Measurements from ENCODE around the gene QSOX1.

Gene QSOX1

DNA sequence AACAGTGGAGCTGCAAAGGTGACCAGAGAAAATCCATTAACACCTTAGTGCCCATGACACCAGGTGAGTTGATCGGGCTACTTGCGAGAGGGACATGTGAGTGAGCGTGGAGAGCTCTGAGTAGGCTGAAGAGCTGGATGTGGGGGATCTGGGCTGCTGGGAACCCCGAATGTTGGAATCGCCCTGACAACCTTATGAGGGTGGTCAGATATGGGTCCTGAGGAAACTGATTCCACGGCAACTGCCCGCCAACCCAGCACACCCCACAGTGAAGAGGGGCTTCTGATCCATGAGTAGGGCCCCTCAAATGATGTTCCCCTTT, 705 bp upstream of the QSOX1 start:
- H3K27ac ChIP-seq (ENCODE audit: low read depth, low read length), result peak overlapping the region; percentile 88
- no peaks in the 10 kb centered on the region for H3K36me3 ChIP-seq (ENCODE audit: control insufficient read depth, insufficient read depth, low read length)
- peak overlapping the region; percentile 89 for H3K9ac ChIP-seq (ENCODE audit: low read length)
- peak overlapping the region; percentile 94 for H3K4me3 ChIP-seq (ENCODE audit: low read length)
- H3K4me1 ChIP-seq (ENCODE audit: control insufficient read depth, insufficient read depth, low read length), result peaks cover 3% of the 10 kb centered on the region
- no peaks in the 10 kb centered on the region for H3K27me3 ChIP-seq (ENCODE audit: control insufficient read depth, insufficient read depth, low read length)

DNA sequence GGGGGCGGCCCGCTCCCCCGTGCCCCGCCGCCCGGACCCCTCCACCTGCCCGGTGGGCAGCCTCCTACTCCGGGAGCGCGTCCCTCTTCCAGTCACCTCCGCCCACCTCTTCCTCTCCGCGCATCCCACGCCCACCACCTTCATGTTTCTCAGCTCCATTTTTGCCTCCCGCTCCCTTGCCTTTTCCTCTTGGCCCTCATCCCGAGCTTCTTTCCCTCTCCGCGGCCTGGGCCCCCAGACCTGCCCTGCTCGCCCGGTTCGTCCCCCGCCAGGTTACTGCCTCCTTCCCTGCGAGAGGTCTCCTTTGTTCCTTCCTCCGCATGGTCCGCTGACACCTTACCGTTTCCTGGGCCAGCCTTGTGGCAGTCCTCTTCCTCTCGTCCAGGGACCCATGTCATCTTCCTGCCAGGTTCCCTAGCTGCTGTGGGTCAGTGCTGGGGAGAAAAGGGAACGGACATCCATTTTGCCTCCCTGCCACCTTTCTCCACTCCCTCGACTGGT, 563 bp downstream of the QSOX1 start:
- peaks cover 3% of the 10 kb centered on the region for H3K4me1 ChIP-seq (ENCODE audit: control insufficient read depth, insufficient read depth, low read length)
- no peaks in the 10 kb centered on the region for H3K36me3 ChIP-seq (ENCODE audit: control insufficient read depth, insufficient read depth, low read length)
- peak overlapping the region; percentile 36 for H3K9ac ChIP-seq (ENCODE audit: low read length)
- peak overlapping the region; percentile 75 for H3K4me3 ChIP-seq (ENCODE audit: low read length)
- H3K27ac ChIP-seq (ENCODE audit: low read depth, low read length), result peak overlapping the region; percentile 77
- H3K27me3 ChIP-seq (ENCODE audit: control insufficient read depth, insufficient read depth, low read length), result no peaks in the 10 kb centered on the region

DNA sequence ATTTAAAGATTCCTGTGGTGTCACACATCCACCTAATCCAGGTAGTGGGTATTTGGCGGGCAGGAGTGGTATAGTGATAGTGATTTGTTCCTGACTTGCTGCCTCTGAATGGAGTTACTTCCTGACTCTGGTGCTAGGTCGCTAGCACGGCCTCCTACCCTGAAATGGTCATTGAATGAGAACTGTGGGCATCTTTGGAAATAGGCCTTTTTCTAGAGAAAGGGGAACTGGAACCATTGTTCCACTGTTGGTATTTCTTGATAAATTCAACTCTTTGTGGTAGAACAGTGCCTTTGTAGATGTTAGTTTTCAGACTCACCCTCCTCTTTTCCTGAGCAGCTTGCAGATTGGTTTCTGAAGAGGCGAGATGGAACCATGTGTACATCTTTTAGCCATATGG, 1.5 kb downstream of the QSOX1 start:
- Histone ChIP-seq H3K4me1 (ENCODE audit: control insufficient read depth, insufficient read depth, low read length) (peaks cover 3% of the 10 kb centered on the region), H3K27ac (ENCODE audit: low read depth, low read length) (no peak overlapping the region), H3K27me3 (ENCODE audit: control insufficient read depth, insufficient read depth, low read length) (no peaks in the 10 kb centered on the region), H3K36me3 (ENCODE audit: control insufficient read depth, insufficient read depth, low read length) (no peaks in the 10 kb centered on the region), H3K9ac (ENCODE audit: low read length) (no peak overlapping the region), H3K4me3 (ENCODE audit: low read length) (peak overlapping the region; percentile 10)

DNA sequence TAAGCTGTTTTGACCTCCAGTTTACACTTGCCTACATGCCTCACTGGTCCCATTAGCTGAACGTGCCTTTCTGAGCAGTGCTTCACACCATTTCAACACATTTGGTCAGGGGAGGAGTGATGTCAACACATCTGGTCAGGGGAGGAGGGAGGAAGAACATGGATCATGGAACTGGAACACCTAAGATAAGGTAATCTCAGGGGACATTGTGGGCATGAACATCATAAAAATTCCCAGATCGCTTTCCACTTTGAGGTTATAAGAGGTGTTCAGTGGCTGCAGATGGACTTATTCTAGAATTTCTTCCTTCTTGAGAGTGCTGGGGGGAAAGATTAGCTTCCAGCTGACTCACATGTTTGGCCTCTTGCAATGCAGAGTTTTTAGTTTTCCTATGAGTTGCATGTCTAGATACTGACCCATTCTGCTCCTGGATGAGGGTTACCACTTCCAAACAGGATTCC, 2.0 kb downstream of the QSOX1 start:
- Histone ChIP-seq H3K36me3 (ENCODE audit: control insufficient read depth, insufficient read depth, low read length) (no peaks in the 10 kb centered on the region), H3K4me3 (ENCODE audit: low read length) (no peak overlapping the region), H3K27ac (ENCODE audit: low read depth, low read length) (no peak overlapping the region), H3K4me1 (ENCODE audit: control insufficient read depth, insufficient read depth, low read length) (peaks cover 3% of the 10 kb centered on the region), H3K9ac (ENCODE audit: low read length) (no peak overlapping the region), H3K27me3 (ENCODE audit: control insufficient read depth, insufficient read depth, low read length) (no peaks in the 10 kb centered on the region)

DNA sequence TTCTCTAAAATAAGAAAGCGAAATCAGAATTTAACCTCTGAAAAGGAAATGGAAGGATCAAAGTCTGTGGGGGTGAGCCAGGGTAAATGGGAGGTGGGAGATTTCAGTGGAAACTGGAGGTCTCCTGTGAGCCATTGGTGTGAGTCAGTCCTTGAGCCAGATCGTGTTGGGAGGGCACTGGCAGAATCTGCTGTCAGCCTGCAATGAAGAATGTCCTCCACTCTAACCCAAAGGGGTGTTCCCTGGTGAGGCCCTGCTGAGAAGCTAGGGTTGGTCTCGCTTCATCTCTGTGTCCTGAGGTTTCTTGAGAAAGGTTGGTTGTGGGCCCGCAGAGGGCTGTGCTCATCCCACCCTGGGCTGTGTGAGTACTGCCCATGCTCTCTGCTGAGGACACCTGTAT, 2.4 kb downstream of the QSOX1 start:
- Histone ChIP-seq H3K9ac (ENCODE audit: low read length) (no peak overlapping the region), H3K27me3 (ENCODE audit: control insufficient read depth, insufficient read depth, low read length) (no peaks in the 10 kb centered on the region), H3K4me3 (ENCODE audit: low read length) (peak overlapping the region; percentile 30), H3K4me1 (ENCODE audit: control insufficient read depth, insufficient read depth, low read length) (peaks cover 3% of the 10 kb centered on the region), H3K36me3 (ENCODE audit: control insufficient read depth, insufficient read depth, low read length) (no peaks in the 10 kb centered on the region), H3K27ac (ENCODE audit: low read depth, low read length) (no peak overlapping the region)

DNA sequence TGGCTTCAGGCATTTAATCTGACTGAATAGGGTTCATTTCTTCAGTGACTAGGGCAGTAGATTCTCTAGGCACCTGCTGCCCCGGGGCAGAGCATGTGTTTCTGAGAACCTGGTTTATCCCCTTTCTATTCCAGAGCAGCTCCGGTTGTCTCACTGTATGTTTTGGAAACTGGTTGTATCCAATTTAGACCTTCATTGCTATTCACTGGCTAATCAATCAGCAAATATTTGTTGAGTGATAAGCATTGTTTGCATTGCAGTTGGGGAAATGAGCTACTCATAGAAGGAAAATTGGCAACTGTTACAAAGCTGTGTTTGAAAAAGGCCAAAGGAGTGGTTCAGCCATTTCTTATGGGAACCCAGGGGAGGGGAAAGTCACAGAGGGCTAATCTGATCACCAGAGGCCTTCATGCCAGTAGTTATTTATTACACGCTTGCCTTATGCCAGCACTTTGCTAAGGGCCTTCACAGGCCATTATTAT, 2.9 kb downstream of the QSOX1 start:
- Histone ChIP-seq H3K27me3 (ENCODE audit: control insufficient read depth, insufficient read depth, low read length) (no peaks in the 10 kb centered on the region), H3K27ac (ENCODE audit: low read depth, low read length) (no peak overlapping the region), H3K9ac (ENCODE audit: low read length) (no peak overlapping the region), H3K4me1 (ENCODE audit: control insufficient read depth, insufficient read depth, low read length) (peaks cover 3% of the 10 kb centered on the region), H3K4me3 (ENCODE audit: low read length) (peak overlapping the region; percentile 30), H3K36me3 (ENCODE audit: control insufficient read depth, insufficient read depth, low read length) (no peaks in the 10 kb centered on the region)

DNA sequence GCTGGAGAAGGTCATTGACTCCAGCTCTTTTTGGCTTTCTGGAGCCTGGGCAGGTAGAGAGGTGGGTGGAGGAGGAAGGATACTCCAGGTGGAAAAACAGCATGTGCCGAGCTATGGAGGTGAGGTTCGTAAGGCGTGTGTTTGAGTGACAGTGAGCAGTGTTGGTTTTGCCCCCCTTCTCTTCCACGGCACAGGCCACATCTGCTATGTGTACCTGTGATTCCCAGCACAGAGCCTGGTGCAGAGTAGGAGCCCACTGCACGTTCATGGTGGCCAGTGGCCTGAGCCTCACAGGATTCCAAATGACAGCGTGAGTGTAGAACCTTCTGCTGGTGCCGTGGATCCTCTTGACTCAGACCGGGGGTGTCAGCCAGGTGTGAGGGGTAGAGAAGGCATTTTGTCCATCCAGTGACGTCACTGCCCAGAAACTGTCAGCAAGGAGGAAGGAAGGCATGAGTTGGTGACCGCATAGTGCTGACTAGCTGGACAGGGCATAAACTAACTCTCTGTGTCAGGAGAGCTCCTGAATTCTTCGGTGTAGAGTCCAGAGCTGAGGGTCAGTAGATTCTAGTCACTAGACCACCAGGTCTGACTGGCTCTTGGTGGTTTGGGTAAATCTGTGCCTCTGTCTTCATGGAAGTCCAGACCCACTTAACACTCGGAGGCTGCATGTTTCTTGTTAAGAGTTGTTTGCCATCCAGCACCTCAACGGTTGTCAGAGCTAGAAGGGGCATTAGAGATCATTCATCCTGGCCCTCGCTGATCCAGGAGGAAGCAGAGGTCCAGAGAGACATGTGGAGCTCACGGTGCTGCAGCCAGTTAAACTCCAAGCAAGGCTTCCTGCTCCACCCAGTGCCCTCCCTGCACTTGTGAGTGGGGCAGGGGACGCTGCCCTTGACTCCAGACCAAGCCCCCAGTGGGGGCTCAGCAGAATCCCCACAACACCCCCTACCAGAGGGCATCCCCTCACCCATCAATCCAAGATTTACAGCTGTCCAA, 3.8 kb downstream of the QSOX1 start:
- Histone ChIP-seq H3K27ac (ENCODE audit: low read depth, low read length) (no peak overlapping the region), H3K4me3 (ENCODE audit: low read length) (no peak overlapping the region), H3K9ac (ENCODE audit: low read length) (no peak overlapping the region), H3K27me3 (ENCODE audit: control insufficient read depth, insufficient read depth, low read length) (no peaks in the 10 kb centered on the region), H3K36me3 (ENCODE audit: control insufficient read depth, insufficient read depth, low read length) (no peaks in the 10 kb centered on the region), H3K4me1 (ENCODE audit: control insufficient read depth, insufficient read depth, low read length) (peaks cover 3% of the 10 kb centered on the region)

DNA sequence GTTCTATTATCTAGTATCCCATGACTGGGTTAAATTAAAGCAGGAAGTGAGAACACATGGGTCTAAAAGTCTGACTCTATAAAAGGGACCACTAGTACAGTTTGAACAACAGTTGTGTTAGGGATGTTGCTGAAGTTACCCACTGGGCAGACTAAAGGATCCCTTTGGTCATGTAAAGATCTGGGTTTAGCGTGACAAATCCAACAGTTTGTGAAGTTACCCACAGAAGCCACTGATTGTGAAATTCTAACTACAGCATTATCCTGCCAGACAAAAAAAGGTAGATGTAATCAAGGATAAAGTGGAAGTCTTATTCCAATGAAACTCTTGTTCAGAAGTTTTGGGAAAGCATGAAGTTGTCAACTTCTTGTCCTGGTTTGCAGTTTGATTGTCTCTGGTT, 5.7 kb downstream of the QSOX1 start:
- no peak overlapping the region for H3K27ac ChIP-seq (ENCODE audit: low read depth, low read length)
- no peak overlapping the region for H3K9ac ChIP-seq (ENCODE audit: low read length)
- no peak overlapping the region for H3K4me3 ChIP-seq (ENCODE audit: low read length)
- H3K27me3 ChIP-seq (ENCODE audit: control insufficient read depth, insufficient read depth, low read length), result no peaks in the 10 kb centered on the region
- no peaks in the 10 kb centered on the region for H3K4me1 ChIP-seq (ENCODE audit: control insufficient read depth, insufficient read depth, low read length)
- no peaks in the 10 kb centered on the region for H3K36me3 ChIP-seq (ENCODE audit: control insufficient read depth, insufficient read depth, low read length)

DNA sequence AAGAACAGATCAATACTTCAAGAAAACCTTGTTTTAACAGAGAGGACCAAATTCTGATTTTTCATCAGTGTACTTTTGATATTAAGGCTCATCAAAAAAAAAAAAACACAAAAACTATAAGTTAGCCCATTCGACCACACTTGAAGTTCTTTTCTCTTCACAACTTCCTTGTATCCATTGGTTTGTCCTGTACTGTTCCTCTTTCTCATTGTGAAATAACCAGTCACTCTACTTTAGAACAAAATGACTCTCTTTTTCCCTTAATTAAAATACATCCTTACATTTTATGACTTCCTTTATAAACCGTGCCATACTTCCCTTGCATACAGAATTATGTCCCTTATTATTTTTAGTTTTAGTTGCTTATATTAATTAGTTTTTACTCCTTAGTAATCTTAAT, 8.4 kb downstream of the QSOX1 start:
- no peaks in the 10 kb centered on the region for H3K4me1 ChIP-seq (ENCODE audit: control insufficient read depth, insufficient read depth, low read length)
- no peak overlapping the region for H3K9ac ChIP-seq (ENCODE audit: low read length)
- H3K36me3 ChIP-seq (ENCODE audit: control insufficient read depth, insufficient read depth, low read length), result no peaks in the 10 kb centered on the region
- H3K4me3 ChIP-seq (ENCODE audit: low read length), result no peak overlapping the region
- no peak overlapping the region for H3K27ac ChIP-seq (ENCODE audit: low read depth, low read length)
- no peaks in the 10 kb centered on the region for H3K27me3 ChIP-seq (ENCODE audit: control insufficient read depth, insufficient read depth, low read length)

DNA sequence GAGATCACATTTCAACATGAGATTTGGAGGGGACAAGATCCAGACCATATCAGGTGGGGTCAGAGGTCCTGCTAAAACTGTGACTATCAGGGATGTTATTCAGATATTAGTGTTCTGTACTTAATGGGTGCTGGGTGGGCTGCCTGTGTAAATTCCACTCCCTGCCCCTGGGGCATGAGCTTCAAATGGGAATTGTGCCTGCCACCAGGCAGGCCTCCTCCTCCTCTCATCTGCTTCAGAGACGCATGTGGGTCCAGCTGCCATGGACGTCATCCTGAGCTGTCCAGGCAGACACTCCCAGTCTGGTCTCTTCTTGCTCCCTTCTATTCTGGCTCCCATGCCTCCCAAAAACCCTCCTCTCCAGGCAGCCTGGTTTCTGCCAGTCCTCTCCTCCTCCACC, 10.4 kb downstream of the QSOX1 start:
- Histone ChIP-seq H3K9ac (ENCODE audit: low read length) (no peak overlapping the region), H3K4me1 (ENCODE audit: control insufficient read depth, insufficient read depth, low read length) (no peaks in the 10 kb centered on the region), H3K27me3 (ENCODE audit: control insufficient read depth, insufficient read depth, low read length) (no peaks in the 10 kb centered on the region), H3K4me3 (ENCODE audit: low read length) (no peak overlapping the region), H3K27ac (ENCODE audit: low read depth, low read length) (no peak overlapping the region), H3K36me3 (ENCODE audit: control insufficient read depth, insufficient read depth, low read length) (peaks cover 3% of the 10 kb centered on the region)

DNA sequence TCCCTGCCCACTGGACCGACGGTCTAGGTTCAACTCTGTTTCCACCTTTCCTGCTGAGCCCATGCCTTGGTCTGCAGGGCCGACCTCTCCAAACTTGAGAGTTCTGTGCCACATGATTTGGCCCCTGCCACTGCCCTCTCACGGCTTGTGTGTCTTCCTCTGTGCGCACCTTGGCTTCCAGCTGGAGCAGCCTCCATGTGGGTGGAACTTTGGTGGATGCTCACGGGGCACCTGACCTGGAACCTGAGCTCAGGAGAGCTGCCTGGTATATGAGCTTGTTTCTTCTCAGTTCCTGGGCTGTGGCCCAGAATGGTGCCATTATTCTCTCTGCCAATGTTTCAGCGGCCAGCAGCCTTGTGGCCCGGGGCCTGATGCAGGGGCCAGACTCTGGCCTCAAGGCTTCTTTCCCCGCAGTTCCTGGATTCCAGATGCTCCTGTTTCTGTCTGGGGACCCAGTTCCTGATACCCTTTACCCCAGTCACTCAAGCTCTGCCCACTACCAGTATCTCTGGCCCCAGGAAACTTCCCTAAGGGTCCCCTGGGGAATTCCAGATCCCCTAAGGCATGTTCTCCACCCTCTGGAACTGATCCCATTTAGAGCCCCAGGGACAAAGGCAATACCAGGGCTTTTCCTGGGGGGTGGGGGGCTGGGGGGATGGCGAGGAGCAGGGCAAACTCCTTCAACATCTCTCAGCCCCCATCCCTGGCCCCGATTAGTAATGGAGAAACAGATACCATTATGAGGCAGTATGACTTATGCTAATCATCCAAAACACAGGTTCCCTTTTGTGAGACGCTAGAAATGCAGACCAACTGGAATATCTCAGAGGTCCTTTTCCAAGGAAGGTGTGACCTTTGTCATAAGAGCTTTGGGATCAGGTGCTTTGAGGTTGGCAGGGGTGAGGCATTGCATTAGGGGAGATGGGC, 11.1 kb downstream of the QSOX1 start:
- H3K36me3 ChIP-seq (ENCODE audit: control insufficient read depth, insufficient read depth, low read length), result peaks cover 3% of the 10 kb centered on the region
- no peaks in the 10 kb centered on the region for H3K27me3 ChIP-seq (ENCODE audit: control insufficient read depth, insufficient read depth, low read length)
- H3K4me1 ChIP-seq (ENCODE audit: control insufficient read depth, insufficient read depth, low read length), result no peaks in the 10 kb centered on the region
- H3K27ac ChIP-seq (ENCODE audit: low read depth, low read length), result no peak overlapping the region
- H3K4me3 ChIP-seq (ENCODE audit: low read length), result no peak overlapping the region
- H3K9ac ChIP-seq (ENCODE audit: low read length), result no peak overlapping the region

DNA sequence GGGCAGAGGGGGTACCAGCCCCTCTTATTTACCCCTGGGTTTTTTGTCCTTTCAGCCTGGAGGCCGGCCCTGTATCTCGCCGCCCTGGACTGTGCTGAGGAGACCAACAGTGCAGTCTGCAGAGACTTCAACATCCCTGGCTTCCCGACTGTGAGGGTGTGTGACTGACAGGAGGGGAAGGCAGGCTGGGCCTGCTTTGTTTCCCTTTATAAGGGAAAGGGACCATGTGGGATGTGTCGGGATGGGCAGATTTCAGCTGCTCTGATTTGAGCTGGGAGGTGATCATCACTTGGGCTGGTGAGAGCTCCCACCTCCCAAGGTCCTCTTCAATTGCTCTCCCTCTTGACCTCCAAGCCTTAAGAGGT, 11.7 kb downstream of the QSOX1 start:
- H3K27ac ChIP-seq (ENCODE audit: low read depth, low read length), result no peak overlapping the region
- H3K9ac ChIP-seq (ENCODE audit: low read length), result no peak overlapping the region
- peaks cover 3% of the 10 kb centered on the region for H3K36me3 ChIP-seq (ENCODE audit: control insufficient read depth, insufficient read depth, low read length)
- H3K27me3 ChIP-seq (ENCODE audit: control insufficient read depth, insufficient read depth, low read length), result no peaks in the 10 kb centered on the region
- H3K4me3 ChIP-seq (ENCODE audit: low read length), result no peak overlapping the region
- H3K4me1 ChIP-seq (ENCODE audit: control insufficient read depth, insufficient read depth, low read length), result no peaks in the 10 kb centered on the region
